Spleen (tissue), 3 donors: ENCODE data around the gene NBEA.

Experiments used
- POLR2A ChIP-seq, 3 donors: fragments of 450-650 bp; IDR thresholded peaks; one replicate each; pipeline ENCODE4 v1.5.1; 2017; ENCODE audit warnings: antibody characterized with exemption in 3 of 3, mild to moderate bottlenecking in 1 of 3
- POLR2AphosphoS5 ChIP-seq, 3 donors: sonication (generic); formaldehyde crosslinking; IDR thresholded peaks; one replicate each; pipeline ENCODE4 v1.5.1; 2017; ENCODE audit warnings: antibody characterized with exemption in 3 of 3

DNA sequence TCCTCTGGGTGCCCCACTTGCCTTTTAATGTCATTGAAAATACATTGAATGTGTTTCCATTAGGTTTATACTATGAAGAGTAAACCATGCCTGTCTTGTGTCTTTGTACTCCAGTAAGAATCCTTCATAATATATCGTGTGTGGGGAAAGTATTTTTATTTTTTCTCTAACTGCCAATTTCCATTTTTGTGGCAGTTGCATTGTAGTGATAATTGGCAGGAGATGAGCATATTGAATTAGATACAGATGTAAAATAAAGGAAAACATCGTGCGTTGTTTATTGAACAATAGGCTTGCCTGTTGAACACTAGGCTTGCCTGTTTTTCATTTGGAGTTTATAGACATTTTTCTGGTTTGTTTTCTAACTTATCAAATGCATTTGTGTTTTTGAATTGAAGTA is 218.8 kb downstream of the NBEA start:
- no peak for TF ChIP-seq POLR2A (IDR thresholded peaks at IDR 0.05)
- TF ChIP-seq POLR2AphosphoS5 (IDR thresholded peaks at IDR 0.05) = no peak
